B cell (primary cell): ENCODE results near the gene AP1M2. TPM values are rescaled to one million over a fixed set of nuclear protein-coding genes. Genes with fewer than 3 reads are reported as not detected.

Experiments
- ATAC-seq: fragments of 200-7000 bp; cut with Tn5 transposase; one replicate; pipeline ENCODE4 v1.10.0; 2021; ENCODE audit warnings: low read depth, mild to moderate bottlenecking, moderate number of reproducible peaks, moderate library complexity
- CTCF ChIA-PET: fragments of 350-600 bp; sonication (Branson Sonifier 250); formaldehyde crosslinking; loops from one replicate; lab custom pipeline; 2021; ENCODE audit warnings: antibody characterized with exemption, inconsistent platforms; lab: Charles Lee
- POLR2A ChIA-PET: fragments of 350-600 bp; sonication (Branson Sonifier 250); formaldehyde crosslinking; loops from one replicate; lab custom pipeline; 2021; ENCODE audit warnings: antibody characterized with exemption; lab: Charles Lee
- DNase-seq: peaks from one replicate; pipeline ENCODE4 v3.0.0; 2013
- H2AFZ ChIP-seq: 2 replicates; pipeline ENCODE4 v1.6.1; 2012; ENCODE audit warnings: mild to moderate bottlenecking, low read depth, low read length; ENCODE audit not compliant: insufficient read depth, poor library complexity, severe bottlenecking
- H3K27ac ChIP-seq, 2 donors: 1 replicate in 1 of 2; 2 replicates in 1 of 2; pipeline ENCODE4 v1.5.1; 2012 to 2013; ENCODE audit warnings: low read length in 2 of 2, mild to moderate bottlenecking in 2 of 2, moderate library complexity in 1 of 2
- H3K27me3 ChIP-seq, 4 experiments: fragments of 200-600 bp in 1 of 4; sonication (generic) in 1 of 4; replicated peaks in 1 of 4; 1 replicate in 2 of 4; 2 replicates in 2 of 4; pipeline versions ENCODE4 v1.6.1 to v1.7.0; 2013 to 2016; ENCODE audit warnings: low read length in 3 of 4, mild to moderate bottlenecking in 2 of 4, mixed read lengths in 1 of 4, moderate library complexity in 1 of 4; ENCODE audit not compliant: insufficient read depth in 4 of 4, control insufficient read depth in 3 of 4; ENCODE audit errors: control extremely low read depth in 1 of 4
- H3K36me3 ChIP-seq, 2 experiments: replicated peaks in 1 of 2; 1 replicate in 1 of 2; 2 replicates in 1 of 2; pipeline versions ENCODE4 v1.6.1 to v1.7.1; 2013; ENCODE audit warnings: low read length in 1 of 2; ENCODE audit not compliant: insufficient read depth in 2 of 2, control insufficient read depth in 1 of 2; ENCODE audit errors: control extremely low read depth in 1 of 2, extremely low read depth in 1 of 2
- H3K4me1 ChIP-seq, 2 donors: fragments of 200-600 bp in 1 of 2; sonication (generic) in 1 of 2; 1 replicate in 1 of 2; 2 replicates in 1 of 2; pipeline versions ENCODE4 v1.5.1 to v1.6.1; 2013 to 2017; ENCODE audit warnings: low read length in 2 of 2; ENCODE audit not compliant: control insufficient read depth in 2 of 2, insufficient read depth in 2 of 2
- H3K4me2 ChIP-seq: replicated peaks from 2 replicates; pipeline ENCODE3; 2012; ENCODE audit warnings: mild to moderate bottlenecking, low read depth, low read length; ENCODE audit not compliant: poor library complexity, severe bottlenecking
- H3K4me3 ChIP-seq, 5 experiments: fragments of 200-600 bp in 1 of 5; sonication (generic) in 1 of 5; 1 replicate in 3 of 5; 2 replicates in 2 of 5; pipeline versions ENCODE4 v1.5.1 to v1.7.0; 2011 to 2016; ENCODE audit warnings: low read length in 4 of 5, mild to moderate bottlenecking in 4 of 5, low read depth in 2 of 5, control low read depth in 1 of 5, moderate library complexity in 1 of 5; ENCODE audit not compliant: insufficient read depth in 1 of 5; ENCODE audit errors: control extremely low read depth in 1 of 5, extremely low read depth in 1 of 5
- H3K79me2 ChIP-seq: fragments of 200-600 bp; sonication (generic); one replicate; pipeline ENCODE4 v1.6.0; 2016; ENCODE audit warnings: low read length; ENCODE audit not compliant: control insufficient read depth, insufficient read depth
- H3K9ac ChIP-seq: fragments of 200-600 bp; sonication (generic); 2 replicates; pipeline ENCODE4 v1.6.1; 2017; ENCODE audit warnings: mild to moderate bottlenecking, low read length, moderate library complexity
- H3K9me3 ChIP-seq, 3 donors: one replicate each; pipeline versions ENCODE4 v1.6.1 to v1.7.1; 2013; ENCODE audit warnings: low read length in 2 of 3; ENCODE audit not compliant: control insufficient read depth in 2 of 3, insufficient read depth in 1 of 3; ENCODE audit errors: control extremely low read depth in 1 of 3
- H4K20me1 ChIP-seq: 2 replicates; pipeline ENCODE4 v1.6.0; 2012; ENCODE audit warnings: mild to moderate bottlenecking, low read length; ENCODE audit not compliant: insufficient read depth, control insufficient read depth, poor library complexity, severe bottlenecking
- H3K27ac Mint-ChIP-seq: one replicate; pipeline ENCODE4 v1.8.0; 2021; ENCODE audit warnings: mixed read lengths
- H3K27me3 Mint-ChIP-seq: one replicate; pipeline ENCODE4 v1.8.0; 2021; ENCODE audit warnings: mixed read lengths
- H3K4me1 Mint-ChIP-seq: one replicate; pipeline ENCODE4 v1.8.0; 2021; ENCODE audit warnings: mixed read lengths
- H3K4me3 Mint-ChIP-seq: one replicate; pipeline ENCODE4 v1.8.0; 2021; ENCODE audit warnings: mixed read lengths
- H3K9me3 Mint-ChIP-seq: one replicate; pipeline ENCODE4 v1.8.0; 2022; ENCODE audit warnings: mixed read lengths; ENCODE audit not compliant: insufficient read depth
- EZH2 ChIP-seq: IDR thresholded peaks from 2 replicates; pipeline ENCODE4 v1.6.1; 2012; ENCODE audit warnings: borderline replicate concordance, low read depth, mild to moderate bottlenecking, moderate library complexity, low read length; ENCODE audit not compliant: insufficient read depth, poor library complexity, severe bottlenecking
- WGBS: methylation state at CpG from one replicate; pipeline ENCODE4 v1.1.5; 2013; ENCODE audit warnings: missing lambda C conversion rate; ENCODE audit not compliant: insufficient coverage; 5-methylcytosine and 5-hydroxymethylcytosine counted together
- intact Hi-C: fragments of 100-400 bp; cut with micrococcal nuclease; formaldehyde crosslinking; loops from one replicate; pipeline ENCODE4 v1.10.0; 2022
- polyA plus RNA-seq: library from polyadenylated mRNA; depleted of rRNA; stranded (reverse); fragments of >200 nt; gene quantifications from 2 replicates; pipeline ENCODE4 v1.2.3, GENCODE V29; 2012
- total RNA-seq, 2 donors: library from RNA; stranded (reverse); fragments of 120-200 nt in 1 of 2; gene quantifications; 1 replicate in 1 of 2; 2 replicates in 1 of 2; pipeline versions ENCODE4 v1.2.3 to v1.2.4, GENCODE V29; 2013 to 2022
- TF ChIP-seq, protein P1 (sequence below): fragments of 200-600 bp; IDR thresholded peaks from one replicate; pipeline ENCODE4 v1.8.0; 2022; ENCODE audit warnings: antibody characterized with exemption, mild to moderate bottlenecking

Gene AP1M2
- total and polyA plus RNA-seq, 2 donors (not counting 1 experiment from before 2014, with no cell fraction given), result not detected

GRCh38 chr19:10636304-10636972 is 49.3 kb upstream of the AP1M2 start:
- Histone ChIP-seq H3K27me3 (no peaks in the 10 kb centered on the region), H3K36me3 (peaks cover 9 to 89% of the 10 kb centered on the region in 2 experiments), H3K27ac (no peak overlapping the region), H3K4me1 (peaks cover 0 to 12% of the 10 kb centered on the region in 2 donors), H3K9me3 (no peaks in the 10 kb centered on the region), H2AFZ (no peak overlapping the region), H3K4me3 (no peak overlapping the region), H3K79me2 (peaks cover 6% of the 10 kb centered on the region), H3K9ac (no peak overlapping the region), H3K4me2 (no peak overlapping the region), H4K20me1 (peaks cover 55% of the 10 kb centered on the region)
- peak overlapping the region; percentile 26 for H3K27ac Mint-ChIP-seq
- H3K4me1 Mint-ChIP-seq, result peaks cover 26% of the 10 kb centered on the region
- H3K9me3 Mint-ChIP-seq, result no peaks in the 10 kb centered on the region
- POLR2A ChIA-PET, result no interaction called here
- no peak for TF ChIP-seq EZH2
- TF ChIP-seq, protein P1, sequence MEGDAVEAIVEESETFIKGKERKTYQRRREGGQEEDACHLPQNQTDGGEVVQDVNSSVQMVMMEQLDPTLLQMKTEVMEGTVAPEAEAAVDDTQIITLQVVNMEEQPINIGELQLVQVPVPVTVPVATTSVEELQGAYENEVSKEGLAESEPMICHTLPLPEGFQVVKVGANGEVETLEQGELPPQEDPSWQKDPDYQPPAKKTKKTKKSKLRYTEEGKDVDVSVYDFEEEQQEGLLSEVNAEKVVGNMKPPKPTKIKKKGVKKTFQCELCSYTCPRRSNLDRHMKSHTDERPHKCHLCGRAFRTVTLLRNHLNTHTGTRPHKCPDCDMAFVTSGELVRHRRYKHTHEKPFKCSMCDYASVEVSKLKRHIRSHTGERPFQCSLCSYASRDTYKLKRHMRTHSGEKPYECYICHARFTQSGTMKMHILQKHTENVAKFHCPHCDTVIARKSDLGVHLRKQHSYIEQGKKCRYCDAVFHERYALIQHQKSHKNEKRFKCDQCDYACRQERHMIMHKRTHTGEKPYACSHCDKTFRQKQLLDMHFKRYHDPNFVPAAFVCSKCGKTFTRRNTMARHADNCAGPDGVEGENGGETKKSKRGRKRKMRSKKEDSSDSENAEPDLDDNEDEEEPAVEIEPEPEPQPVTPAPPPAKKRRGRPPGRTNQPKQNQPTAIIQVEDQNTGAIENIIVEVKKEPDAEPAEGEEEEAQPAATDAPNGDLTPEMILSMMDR, result no peak
- ATAC-seq (no peak), DNase-seq (no peak)
- intact Hi-C loops, result no loop called here
- WGBS, result 98% methylated on average over 33 of the region's 37 CpGs
- H3K27me3 Mint-ChIP-seq, result no peaks in the 10 kb centered on the region
- CTCF ChIA-PET, result interaction anchor here (0.7 to 1.8 kb wide), 3 partner anchors 9 to 771 kb away, joined by 5 to 9 read pairs (median 7); no protein-coding TSS in a partner anchor
- H3K4me3 Mint-ChIP-seq, result no peak overlapping the region

GRCh38 chr19:10634963-10635362 is 47.9 kb upstream of the AP1M2 start:
- Mint-ChIP-seq H3K9me3 (no peaks in the 10 kb centered on the region), H3K27me3 (no peaks in the 10 kb centered on the region), H3K27ac (no peak overlapping the region), H3K4me1 (peaks cover 24% of the 10 kb centered on the region), H3K4me3 (no peak overlapping the region)
- no peak overlapping the region for H3K4me3 ChIP-seq
- H3K36me3 ChIP-seq, result peaks cover 10 to 86% of the 10 kb centered on the region in 2 experiments
- H3K79me2 ChIP-seq, result peaks cover 16% of the 10 kb centered on the region
- intact Hi-C loops, result no loop called here
- no peak overlapping the region for H3K4me2 ChIP-seq
- no peaks in the 10 kb centered on the region for H3K9me3 ChIP-seq
- H3K27me3 ChIP-seq, result no peaks in the 10 kb centered on the region
- peaks cover 53% of the 10 kb centered on the region for H4K20me1 ChIP-seq
- H3K9ac ChIP-seq, result no peak overlapping the region
- POLR2A ChIA-PET, result no interaction called here
- H2AFZ ChIP-seq, result no peak overlapping the region
- H3K27ac ChIP-seq, result no peak overlapping the region
- peaks cover 0 to 12% of the 10 kb centered on the region in 2 donors for H3K4me1 ChIP-seq
- TF ChIP-seq, protein P1, result no peak
- TF ChIP-seq EZH2, result no peak
- no peak for ATAC-seq
- 90% methylated on average over 5 of the region's 6 CpGs for WGBS
- CTCF ChIA-PET, result interaction anchor here (0.7 to 3.1 kb wide), 5 partner anchors 10 to 53 kb away, joined by 3 to 16 read pairs (median 8); no protein-coding TSS in a partner anchor
- no peak for DNase-seq
